GM18907 (cell line): ENCODE measurements around the gene COP1.
"Not testable (repeated sequence)": the region's sequence is repeated elsewhere in the genome, so short reads cannot be mapped to it uniquely, and the experiment has no call there.

ENCODE experiments used
- ATAC-seq: cut with Tn5 transposase; IDR thresholded peaks from one replicate; pipeline ENCODE4 v1.9.1; 2021; ENCODE audit warnings: mild to moderate bottlenecking, moderate library complexity; ENCODE audit not compliant: unreplicated experiment

The COP1 gene

GRCh38 chr1:176051402-176051801 is 155.7 kb downstream of the COP1 start:
- no peak for ATAC-seq

DNA sequence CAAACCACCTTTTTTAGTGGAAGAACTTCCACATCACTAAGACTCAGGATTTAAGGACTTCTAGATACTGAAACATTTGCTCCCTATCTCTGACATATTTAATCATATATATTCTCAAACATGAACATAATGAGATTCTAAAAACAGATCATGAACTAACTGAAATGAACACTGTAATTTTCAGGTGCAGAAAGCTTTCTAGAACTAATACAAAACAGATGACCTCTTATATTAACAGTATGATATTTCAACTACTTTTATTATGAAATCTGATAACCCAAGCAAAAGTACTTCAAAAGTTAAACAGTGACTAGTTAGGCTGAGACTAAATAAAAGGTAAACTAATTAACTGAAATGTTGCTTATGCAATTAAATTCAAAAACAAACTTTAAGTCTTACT is 157.5 kb downstream of the COP1 start:
- ATAC-seq: no peak

GRCh38 chr1:176046926-176047325 is 160.2 kb downstream of the COP1 start:
- ATAC-seq: no peak

DNA sequence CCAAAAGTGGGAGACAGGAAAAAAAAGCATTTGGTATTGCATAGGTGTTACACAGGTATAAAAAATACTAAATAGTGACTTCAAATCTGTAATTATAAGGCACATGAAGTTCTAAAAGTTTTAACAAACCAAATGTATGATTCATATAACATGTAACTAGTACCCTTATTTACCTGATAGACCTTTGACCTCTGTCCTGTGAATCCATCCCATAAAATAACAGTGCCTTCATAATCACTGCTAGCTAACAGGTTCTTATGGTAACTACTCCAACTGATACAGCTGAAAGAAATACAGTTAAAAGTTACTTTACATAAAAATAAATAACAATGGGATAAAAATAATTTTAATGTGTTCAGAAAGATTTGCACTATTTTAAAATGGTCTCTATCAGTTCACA is 163.5 kb downstream of the COP1 start:
- no peak for ATAC-seq

- ATAC-seq: no peak
These were observed 173.2 kb downstream of the COP1 start for GRCh38 chr1:176033881-176034280.

- ATAC-seq: no peak
These were observed 173.6 kb downstream of the COP1 start for GRCh38 chr1:176033474-176033873.

DNA sequence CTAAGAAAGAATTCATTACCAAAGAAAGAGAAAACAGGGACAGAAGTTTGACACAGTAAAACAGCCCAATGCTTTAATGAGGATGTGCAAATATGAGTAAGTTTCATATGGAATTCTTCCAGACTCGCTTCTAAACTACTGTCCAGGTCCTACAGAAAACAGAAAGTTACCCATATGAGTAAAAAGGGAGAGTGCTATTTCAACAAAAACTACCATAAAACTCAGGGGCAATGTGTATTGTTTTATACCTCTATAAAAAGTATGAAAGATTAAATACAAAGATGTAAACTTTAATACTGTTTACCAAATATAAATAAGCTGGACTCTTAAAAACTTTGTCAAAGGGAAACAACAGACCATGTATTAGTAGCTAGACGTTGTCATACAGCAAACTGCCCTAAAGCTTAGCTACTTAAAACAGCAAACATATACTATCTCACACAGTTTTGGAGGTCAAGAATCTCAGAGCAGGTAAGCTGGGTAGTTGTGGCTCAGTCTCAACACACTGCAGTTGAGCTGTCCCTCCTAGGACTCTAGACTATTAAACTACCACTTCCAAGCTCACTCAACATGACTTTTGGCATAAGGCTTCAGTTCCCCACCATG is 174.9 kb downstream of the COP1 start:
- no peak for ATAC-seq

DNA sequence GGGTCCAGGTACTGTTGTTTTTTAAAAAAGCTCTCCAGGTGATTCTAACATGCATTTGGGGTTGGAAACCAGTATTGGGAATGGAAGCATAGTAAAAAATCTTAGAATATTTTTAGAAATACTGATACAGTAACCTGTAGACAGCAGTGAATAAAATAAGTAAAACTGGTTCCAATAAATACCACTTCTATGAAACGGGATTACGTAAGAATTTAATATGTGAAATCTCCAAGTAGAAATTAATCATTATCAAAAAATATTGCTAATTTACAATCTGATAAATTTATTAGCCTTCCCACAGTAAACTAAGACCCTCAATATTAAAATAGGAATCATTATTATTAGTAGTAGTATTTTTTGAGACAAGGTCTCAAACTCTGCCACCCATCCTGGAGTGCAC is 177.5 kb downstream of the COP1 start:
- no peak for ATAC-seq

- no peak for ATAC-seq
These were observed 177.9 kb downstream of the COP1 start for GRCh38 chr1:176029155-176029554.

- ATAC-seq: not testable (repeated sequence)
These were observed 179.2 kb downstream of the COP1 start for GRCh38 chr1:176027934-176028333.

DNA sequence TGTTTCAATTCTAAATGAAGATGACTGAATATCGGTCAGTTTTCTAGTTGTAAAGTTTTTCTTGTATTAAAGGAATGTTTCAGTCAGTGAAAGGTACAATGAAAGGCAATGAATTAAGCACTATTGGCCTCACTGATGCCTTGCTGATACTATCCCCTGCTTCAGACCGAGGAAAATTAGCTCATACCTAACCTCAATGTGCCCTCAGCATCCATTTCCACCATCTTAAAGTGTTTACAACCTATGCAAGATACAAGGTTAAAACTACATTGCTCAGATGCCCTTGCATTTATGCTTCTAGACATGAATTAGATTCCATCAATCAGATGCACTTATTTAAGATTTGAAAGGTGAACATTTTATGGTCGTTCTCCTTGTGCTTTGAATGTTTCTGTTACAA is 184.5 kb downstream of the COP1 start:
- ATAC-seq: no peak

GRCh38 chr1:176017722-176018121 is 189.4 kb downstream of the COP1 start:
- ATAC-seq: no peak

- ATAC-seq: no peak
These were observed 197.1 kb downstream of the COP1 start for GRCh38 chr1:176009951-176010350.

DNA sequence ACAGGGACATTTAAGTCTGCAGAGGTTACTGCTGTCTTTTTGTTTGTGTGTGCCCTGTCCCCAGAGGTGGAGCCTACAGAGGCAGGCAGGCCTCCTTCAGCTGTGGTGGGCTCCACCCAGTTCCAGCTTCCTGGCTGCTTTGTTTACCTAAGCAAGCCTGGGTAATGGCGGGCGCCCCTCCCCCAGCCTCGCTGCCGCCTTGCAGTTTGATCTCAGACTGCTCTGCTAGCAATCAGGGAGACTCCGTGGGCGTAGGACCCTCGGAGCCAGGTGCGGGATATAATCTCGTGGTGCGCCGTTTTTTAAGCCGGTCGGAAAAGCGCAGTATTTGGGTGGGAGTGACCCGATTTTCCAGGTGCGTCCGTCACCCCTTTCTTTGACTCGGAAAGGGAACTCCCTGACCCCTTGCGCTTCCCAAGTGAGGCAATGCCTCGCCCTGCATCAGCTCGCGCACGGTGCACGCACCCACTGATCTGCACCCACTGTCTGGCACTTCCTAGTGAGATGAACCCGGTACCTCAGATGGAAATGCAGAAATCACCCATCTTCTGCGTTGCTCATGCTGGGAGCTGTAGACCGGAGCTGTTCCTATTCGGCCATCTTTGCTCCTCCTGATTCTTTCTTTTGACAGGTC is 199.2 kb downstream of the COP1 start:
- not testable (repeated sequence) for ATAC-seq

DNA sequence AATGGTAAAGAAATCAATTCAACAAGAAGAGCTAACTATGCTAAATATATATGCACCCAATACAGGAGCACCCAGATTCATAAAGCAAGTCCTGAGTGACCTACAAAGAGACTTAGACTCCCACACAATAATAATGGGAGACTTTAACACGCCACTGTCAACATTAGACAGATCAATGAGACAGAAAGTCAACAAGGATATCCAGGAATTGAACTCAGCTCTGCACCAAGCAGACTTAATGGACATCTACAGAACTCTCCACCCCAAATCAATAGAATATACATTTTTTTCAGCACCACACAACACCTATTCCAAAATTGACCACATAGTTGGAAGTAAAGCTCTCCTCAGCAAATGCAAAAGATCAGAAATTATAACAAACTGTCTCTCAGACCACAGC is 212.4 kb downstream of the COP1 start:
- ATAC-seq: not testable (repeated sequence)

- not testable (repeated sequence) for ATAC-seq
These were observed 214.3 kb downstream of the COP1 start for GRCh38 chr1:175992825-175993224.

DNA sequence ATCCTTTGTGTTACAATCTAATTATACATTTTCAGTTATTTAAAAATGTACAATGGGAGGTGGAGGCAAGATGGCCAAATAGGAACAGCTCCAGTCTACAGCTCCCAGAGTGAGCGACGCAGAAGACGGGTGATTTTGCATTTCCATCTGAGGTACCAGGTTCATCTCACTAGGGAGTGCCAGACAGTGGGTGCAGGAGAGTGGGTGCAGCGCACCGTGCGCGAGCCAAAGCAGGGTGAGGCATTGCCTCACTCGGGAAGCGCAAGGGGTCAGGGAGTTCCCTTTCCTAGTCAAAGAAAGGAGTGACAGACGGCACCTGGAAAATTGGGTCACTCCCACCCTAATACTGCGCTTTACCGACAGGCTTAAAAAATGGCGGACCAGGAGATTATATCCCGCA is 214.9 kb downstream of the COP1 start:
- ATAC-seq: not testable (repeated sequence)

DNA sequence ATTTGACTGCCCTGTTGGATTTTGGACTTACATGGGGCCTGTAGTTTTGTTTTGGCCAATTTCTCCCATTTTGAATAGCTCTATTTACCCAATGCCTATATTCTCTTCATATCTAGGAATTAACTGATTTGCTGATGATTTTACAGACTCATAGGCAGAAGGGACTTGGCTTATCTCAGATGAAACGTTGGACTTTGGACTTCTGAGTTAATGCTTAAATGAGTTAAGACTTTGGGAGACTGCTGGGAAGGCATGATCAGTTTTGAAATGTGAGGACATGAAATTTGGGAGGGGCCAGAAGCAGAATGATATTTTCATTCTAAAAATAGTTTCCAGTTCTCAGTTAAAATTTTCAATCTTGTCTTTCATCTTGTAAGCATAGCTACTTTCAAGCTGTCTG is 222.3 kb downstream of the COP1 start:
- ATAC-seq: no peak

DNA sequence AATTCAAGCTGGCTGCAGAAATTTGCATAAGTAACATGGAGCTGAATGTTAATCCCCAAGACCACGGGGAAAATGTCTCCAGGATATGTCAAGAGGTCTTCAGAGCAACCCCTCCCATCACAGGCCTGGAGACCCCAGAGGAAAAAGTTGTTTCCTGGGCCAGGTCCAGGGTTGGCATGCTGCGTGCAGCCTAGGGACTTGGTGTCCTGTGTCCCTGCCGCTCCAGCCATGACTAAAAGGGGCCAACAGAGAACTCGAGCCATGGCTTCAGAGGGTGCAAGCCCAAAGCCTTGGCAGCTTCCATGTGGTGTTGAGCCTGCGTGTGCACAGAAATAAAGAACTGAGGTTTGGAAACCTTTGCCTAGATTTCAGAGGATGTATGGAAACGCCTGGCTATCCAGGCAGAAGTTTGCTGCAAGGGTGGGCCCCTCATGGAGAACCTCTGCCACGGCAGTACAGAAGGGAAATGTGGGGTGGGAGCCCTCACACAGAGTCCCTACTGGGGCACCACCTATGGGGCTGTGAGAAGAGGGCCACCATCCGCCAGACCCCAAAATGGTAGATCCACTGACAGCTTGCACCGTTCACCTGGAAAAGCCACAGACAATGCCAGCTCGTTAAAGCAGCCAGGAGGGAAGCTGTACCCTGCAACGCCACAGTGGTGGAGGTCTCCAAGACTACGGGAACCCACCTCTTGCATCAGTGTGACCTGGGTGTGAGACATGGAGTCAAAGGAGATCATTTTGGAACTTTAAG is 222.9 kb downstream of the COP1 start:
- no peak for ATAC-seq

GRCh38 chr1:175983363-175983762 is 223.7 kb downstream of the COP1 start:
- not testable (repeated sequence) for ATAC-seq

- no peak for ATAC-seq
These were observed 226.0 kb downstream of the COP1 start for GRCh38 chr1:175981128-175981527.

DNA sequence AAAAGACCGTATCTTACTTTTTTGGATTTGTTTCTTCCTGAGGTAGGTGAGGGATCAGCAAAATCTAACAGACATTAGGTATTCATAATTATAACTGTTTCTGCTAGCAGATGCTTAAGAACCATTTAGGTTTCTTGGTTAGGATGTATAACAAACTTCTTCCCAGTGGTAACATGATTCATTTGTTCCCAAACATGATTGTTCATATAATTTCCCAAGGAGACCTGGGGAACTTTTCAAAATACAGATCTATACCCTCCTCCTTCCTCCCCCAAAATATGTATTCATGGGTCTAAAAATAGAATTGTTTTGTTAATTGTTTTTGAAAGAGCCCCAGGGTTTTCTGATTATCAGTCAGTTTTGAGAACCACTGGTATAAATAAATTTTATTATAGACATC is 228.2 kb downstream of the COP1 start:
- ATAC-seq: no peak
